HG03095 (cell line): Measurements from ENCODE around the gene LAMP2.
A peak's percentile ranks its signal among the peaks of the same experiment; 100 is the strongest.

Experiments
- ATAC-seq: cut with Tn5 transposase; IDR thresholded peaks from one replicate; pipeline ENCODE4 v1.9.1; 2021; ENCODE audit warnings: moderate library complexity; ENCODE audit not compliant: unreplicated experiment

LAMP2 gene

DNA sequence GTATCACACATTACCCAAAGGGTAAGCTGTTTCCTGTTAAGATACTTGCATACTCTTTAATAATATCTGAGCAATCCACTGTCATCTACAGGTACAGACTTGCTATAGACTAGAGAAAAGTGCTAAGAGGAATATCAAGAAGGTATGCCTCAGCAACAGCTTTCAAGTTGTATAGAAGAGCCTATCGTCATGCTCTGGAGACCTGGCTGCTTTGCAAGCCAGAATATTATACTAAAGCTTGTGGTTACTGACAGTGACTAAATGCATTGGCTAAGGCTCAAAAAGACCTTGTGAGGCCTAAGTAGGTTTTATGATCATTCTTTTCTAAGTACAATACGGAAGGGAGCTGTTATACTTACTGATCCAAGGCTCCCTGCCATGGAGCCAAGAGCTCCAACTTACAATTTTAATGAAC is 11.3 kb downstream of the LAMP2 start:
- peak; percentile 92 for ATAC-seq

DNA sequence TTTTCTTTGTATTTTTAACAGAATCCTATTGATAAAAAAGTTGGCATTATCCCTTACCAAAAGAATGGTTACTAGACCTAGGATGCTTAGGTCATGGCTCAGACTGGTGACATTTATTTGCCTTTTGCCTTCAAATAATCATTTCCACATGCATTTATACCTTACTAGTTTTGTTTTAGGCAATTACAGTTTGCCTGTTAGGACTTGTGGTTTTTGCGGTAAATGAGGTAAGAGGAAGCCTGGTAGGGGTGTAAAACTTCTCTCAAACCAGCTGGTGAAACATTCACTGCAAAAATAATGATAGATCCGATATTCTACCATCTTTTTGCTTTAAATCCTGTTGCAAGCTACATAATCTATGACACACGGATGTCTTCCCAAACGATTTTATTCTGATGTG is 12.1 kb downstream of the LAMP2 start:
- no peak for ATAC-seq

DNA sequence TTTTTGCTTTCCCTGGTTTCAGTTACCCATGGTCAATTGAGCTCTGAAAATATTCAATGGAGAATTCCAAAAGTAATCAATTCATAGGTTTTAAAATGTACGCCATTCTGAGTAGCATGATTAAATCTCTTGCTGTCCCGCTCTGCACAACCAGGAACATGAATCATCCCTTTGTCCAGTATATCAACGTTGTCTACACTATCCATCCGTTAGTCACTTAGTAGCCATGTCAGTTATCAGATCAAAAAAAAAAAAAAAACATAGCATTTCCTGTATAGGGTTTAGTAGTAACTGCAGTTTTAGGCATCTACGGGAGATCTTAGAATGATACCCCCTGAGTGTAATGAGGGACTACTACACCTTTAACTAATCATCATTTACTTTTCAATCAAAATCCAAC is 15.1 kb downstream of the LAMP2 start:
- ATAC-seq, result no peak

- no peak for ATAC-seq
Measured at GRCh38 chrX:120452131-120452530, 17.0 kb downstream of the LAMP2 start.

- no peak for ATAC-seq
Measured at GRCh38 chrX:120450163-120450562, 18.9 kb downstream of the LAMP2 start.

DNA sequence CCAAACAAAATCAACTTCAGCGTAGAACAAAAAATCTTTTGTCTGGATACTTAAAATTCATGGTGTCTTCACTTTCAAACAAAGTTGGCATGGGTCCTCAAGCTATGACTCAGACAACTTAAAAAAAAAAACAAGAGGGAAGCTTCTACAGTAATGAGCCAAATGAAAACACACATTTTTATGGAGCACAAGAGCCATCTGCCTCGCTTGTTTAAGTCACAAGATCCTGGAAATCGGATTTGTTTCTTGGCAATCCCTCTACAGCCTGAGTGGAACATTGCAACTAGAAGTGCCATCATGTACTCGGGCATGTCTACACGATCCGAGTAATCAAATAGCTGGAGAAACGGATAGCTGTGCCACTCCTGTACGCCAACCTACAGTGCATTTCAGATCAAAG is 22.6 kb downstream of the LAMP2 start:
- no peak for ATAC-seq

- no peak for ATAC-seq
Measured at GRCh38 chrX:120439921-120440320, 29.2 kb downstream of the LAMP2 start.

DNA sequence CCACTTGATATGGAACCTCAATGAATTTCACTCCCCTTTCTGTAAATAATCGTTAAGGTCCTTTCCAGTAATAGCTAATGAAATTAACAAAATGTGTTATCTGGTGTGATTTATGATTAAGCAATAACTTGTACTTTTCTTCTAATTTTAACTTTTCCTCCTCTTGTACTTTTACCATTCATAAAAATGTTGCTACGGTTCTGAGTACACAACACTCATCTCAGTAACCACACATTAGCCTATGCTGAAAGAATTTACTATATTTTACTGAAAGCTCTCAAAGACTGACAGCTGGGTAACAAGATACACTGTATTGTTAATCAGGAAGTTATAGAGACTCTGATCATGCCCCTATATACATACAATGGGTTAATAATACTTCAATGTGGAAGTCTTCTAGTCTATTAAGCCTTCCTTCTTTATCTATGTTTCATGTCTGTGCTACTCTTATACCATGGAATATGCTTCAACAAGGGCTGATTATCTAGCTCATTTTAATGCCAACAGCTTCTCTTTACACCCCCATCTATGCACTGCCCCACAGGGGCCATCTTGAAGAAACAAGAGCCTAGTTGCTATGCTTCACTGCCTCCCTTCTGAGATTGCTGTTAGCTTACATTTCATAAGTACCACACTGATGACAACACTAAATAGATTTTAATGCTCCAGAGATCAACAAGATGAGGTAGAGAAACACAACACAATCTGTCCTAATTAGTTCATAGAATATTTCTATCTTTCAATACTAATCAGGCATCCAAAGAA is 39.1 kb downstream of the LAMP2 start:
- ATAC-seq, result no peak

- ATAC-seq, result no peak
Measured at GRCh38 chrX:120428309-120428708, 40.8 kb downstream of the LAMP2 start.

DNA sequence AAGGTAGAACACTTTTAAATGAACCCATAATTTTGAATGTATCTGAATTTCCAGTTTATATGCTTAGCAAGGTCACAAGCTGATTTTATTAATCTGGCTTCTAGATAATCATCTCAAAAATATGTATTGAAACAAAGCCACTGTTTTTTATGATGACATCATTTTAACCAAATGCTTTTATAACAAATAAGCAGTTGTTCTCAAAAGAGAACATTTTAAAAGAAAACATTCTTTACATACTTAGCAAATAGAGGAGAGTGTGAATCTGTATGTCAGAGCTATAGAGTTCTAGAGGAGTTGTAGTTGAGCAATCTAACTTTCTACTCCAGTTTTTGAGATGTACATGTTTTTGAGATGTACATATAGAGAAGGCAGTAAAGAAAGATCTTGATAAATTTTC is 42.5 kb downstream of the LAMP2 start:
- ATAC-seq, result no peak

GRCh38 chrX:120419463-120419862 is 49.6 kb downstream of the LAMP2 start:
- ATAC-seq, result no peak

GRCh38 chrX:120408168-120408567 is 60.9 kb downstream of the LAMP2 start:
- ATAC-seq, result no peak

GRCh38 chrX:120406638-120407037 is 62.5 kb downstream of the LAMP2 start:
- ATAC-seq, result no peak

GRCh38 chrX:120402369-120402768 is 66.7 kb downstream of the LAMP2 start:
- no peak for ATAC-seq

DNA sequence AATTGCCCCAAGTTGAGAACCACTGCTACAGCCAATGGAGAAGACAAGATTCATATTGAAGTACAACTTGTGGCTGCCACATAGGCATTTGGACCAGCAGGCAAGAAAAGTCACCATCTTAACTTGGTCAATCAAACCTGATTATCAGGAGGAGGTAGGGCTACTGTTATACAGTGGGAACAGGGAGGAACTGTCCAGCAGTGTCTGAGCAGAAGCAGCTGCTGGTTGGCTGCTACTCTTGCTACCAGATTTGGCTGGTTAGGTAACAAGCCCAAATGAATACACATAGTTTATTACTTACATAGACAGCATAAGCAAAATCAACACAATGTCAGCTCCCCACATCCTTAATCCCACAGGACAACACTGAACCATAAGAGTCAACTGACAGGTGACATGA is 67.8 kb downstream of the LAMP2 start:
- no peak for ATAC-seq

DNA sequence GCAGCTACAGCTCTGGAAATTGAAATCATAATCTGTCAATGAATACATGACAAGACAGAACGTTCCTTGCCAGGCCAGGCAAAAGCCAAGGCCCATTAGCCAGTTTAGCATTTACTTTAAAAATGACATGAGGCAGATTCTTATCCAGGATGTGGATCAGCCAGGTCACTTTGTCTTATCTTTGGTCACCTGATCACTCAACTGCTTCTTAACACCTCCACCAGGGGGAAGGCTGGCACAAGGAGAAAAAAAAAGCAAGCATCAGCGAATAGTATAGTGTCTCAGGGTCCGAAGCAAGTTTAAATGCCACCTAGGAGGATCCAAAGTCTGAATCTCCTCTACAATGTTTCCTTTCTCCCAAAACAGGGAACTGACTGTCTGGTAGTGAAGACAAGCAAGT is 88.4 kb downstream of the LAMP2 start:
- peak; percentile 66 for ATAC-seq

GRCh38 chrX:120379937-120380681 is 89.0 kb downstream of the LAMP2 start:
- no peak for ATAC-seq

DNA sequence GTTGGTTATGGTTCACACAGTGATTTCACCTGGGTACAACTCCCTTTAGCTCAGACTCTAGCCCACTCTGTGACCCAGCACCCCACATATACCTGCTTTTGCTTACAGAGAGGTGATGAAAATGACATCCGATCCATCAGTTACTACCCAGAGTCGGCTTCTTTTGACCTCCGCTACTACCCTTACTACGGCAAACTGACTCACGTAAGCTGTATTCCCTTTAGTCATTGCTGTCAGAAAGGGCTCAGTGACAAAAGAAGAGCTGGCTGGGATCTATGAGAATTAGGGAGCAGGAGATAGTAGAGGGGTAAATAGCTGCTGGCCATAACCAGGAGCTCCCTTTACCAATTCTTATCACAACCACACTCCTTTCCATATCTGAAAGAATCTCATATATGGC is 90.5 kb downstream of the LAMP2 start:
- no peak for ATAC-seq
